Measurements from ENCODE around the gene OCEL1. TPM values are rescaled to one million over a fixed set of nuclear protein-coding genes. Genes with fewer than 3 reads are reported as not detected.

Gene OCEL1
- total RNA-seq, 1 donor from 2014 or later = 63.0 TPM

DNA sequence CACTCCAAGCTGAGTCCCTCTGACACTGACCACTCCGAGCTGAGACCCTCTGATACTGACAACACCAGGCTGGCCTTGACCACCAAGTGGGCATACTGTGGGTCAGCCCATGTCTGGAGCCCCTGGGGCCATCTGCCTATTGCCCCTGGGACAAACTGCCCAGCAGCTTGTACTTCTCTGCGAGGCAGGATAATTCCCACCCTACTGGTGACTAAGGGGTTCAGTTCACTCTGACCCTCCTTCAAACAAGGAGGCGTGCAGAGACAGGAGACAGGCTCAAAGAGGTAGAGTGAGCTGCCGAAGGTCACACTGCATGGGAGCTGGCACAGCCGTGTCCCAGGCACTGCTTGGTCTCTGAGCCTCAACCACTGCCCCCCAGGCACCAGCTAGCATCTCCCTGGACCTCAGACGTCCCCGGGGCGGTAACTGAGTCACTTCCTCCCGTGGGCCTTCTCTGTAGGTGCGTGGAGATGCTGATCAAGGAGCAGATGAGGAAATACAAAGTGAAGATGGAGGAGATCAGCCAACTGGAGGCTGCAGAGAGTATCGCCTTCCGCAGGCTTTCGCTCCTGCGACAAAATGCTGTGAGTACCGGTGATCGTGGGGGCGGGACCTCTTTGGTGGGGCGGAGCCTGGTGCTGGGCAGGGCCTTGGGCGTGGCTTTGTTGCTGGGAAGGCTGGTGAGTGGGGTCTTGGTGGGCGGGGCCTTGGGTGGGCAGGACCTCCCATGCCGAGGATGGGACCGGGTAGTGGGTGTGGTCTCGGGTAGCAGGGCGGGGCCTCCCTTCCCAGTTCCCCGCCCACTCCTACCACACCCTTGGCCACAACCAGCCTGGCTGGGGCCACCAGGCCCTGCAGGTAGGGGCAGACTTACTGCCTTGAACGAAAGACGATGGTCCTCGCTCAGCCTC lies 16.6 kb upstream of the OCEL1 start:
- DNase-seq (ENCODE audit: low spot score) = no peak
- ATAC-seq = no peak

DNA sequence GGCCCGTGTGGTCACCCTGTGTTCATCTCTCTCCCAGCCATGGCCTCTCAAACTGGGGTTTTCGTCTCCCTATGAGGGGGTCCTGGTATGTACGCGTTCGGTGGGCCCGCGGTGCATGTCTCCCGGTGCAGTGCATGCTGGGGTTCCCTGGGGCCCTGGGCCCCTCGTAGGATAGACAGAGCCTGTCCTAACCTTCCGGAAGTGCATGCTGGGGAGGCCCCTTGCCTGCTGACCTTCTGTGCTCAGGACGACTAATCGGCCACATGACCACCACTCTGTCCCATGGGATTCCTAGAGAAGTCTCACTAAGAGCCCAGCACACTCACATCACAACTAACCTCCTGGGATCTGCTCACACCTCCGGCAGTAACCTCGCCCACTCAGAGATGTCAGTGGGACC lies 15.7 kb upstream of the OCEL1 start:
- no peak for DNase-seq (ENCODE audit: low spot score)
- ATAC-seq = no peak

DNA sequence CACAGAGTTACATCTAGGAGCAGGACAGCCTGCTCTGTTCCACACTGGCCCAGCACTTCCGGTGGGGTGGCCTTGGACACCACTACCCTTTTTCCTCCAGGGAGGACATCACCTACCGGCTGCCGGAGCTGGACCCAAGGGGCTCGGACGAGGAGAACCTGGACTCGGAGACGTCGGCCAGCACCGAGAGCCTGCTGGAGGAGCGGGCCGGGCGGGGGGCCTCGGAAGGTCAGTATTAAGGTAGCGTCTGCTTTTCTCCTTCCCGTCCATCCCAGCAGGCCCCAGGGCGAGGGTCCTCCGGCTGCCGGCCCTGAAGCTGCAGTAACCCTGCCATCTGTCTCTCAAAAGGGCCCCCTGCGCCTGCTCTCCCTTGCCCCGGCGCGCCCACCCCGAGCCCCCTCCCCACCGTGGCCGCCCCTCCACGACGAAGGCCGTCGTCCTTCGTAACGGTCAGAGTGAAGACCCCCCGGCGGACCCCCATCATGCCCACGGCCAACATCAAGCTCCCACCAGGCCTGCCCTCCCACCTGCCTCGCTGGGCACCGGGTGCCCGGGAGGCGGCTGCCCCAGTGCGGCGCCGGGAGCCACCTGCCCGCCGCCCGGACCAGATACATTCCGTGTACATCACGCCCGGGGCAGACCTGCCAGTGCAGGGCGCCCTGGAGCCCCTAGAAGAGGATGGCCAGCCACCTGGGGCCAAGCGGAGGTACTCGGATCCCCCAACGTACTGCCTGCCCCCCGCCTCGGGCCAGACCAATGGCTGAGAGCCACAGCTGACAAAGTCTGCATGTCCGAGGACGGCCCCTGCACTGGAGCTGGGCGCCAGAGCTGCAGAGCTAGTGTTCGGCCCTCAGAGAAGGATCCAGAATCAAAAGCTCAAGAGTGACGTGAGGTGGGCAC lies 14.2 kb upstream of the OCEL1 start:
- DNase-seq (ENCODE audit: low spot score) (no peak), ATAC-seq (no peak)

DNA sequence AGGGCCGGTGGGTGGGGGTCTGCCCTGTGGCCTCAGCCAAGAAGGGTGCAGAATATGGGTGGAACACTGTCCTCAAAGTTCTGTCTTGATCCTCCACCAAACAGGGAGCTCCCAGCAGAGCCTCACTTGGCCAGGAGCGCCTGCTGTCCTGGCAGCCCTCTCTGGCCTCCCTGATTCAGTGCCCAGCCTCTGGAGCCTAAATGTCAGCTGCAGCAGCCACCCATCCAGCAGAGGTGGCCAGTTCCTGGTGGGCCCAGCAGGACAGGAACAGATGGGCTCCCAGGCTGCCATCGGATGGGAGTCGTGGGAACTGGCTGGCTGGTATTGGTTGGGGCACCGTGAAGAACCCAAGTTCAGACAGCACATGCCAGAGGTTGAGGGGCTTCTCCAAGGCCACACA lies 12.7 kb upstream of the OCEL1 start:
- DNase-seq (ENCODE audit: low spot score) = no peak
- no peak for ATAC-seq

DNA sequence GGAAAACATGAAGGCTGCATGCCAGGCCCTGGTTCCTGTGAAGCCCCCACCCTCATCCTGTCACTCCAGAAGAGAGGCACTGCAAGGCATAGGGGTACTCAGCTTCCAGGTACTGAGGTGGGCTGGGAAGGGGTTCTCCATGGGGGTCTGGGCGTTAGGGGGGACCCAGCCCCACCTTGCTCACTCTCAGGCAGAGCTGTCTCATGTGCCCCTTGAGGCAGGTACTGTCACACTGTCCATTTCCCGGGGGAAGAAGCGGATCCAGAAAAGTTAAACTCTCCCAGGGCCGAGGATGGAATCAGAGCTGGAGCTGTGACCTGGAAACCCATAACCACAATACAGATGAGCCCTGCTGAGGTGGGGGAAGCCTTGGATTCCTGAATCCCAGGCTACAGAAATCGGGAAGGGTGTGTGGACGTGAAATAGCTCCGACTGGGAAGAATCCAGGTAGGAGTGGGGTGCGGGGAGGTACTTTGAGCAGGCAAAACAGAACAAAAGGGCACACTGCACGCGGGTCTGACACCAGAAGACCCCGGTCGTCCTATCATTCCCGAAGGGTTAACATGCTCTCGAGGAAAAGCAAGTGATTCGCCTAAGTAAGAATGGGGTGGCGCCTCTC lies 11.4 kb upstream of the OCEL1 start:
- ATAC-seq (no peak), DNase-seq (ENCODE audit: low spot score) (no peak)

DNA sequence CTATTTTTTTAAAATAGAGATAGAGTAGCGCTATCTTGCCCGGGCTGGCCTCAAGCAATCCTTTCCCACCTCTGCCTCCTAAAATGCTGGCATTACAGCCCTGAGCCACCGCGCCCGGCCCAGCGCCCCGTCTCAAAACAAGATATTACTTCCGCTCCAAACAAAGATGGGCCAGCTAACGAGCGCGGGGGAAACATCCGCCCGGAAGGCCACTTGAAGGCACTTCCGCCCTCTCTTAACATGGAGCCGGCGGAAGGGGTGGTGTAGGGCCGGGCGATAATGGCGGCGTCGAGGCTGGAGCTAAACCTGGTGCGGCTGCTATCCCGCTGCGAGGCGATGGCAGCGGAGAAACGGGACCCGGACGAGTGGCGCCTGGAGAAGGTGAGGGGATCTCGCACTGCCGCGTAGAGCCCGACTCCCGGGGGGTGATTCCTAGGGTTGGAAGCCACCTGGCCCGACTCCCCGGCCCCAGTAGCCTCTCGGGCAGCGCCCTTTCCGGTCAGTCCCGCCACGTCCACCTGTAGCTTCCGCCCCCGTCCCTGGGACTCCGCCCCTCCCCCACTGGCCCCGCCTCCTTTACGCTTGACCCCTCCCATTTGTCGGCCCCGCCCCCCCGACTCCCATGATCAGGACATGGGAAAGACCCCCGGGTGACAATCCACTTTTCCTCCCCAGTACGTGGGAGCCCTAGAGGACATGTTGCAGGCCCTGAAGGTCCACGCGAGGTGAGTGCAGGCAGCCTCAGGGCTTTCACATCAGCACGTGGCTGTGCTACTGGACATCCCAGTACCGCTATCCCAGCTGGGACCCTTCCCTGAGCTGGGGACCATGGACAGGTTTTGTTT lies 10.7 kb upstream of the OCEL1 start, which contains the start of gene USE1:
USE1 (plus strand) TSS at position 231 of the 845 bp plus-strand sequence; CDS start at position 280, 49 bp downstream.
- ATAC-seq = peak; percentile 94
- peak; percentile 92 for DNase-seq (ENCODE audit: low spot score)

DNA sequence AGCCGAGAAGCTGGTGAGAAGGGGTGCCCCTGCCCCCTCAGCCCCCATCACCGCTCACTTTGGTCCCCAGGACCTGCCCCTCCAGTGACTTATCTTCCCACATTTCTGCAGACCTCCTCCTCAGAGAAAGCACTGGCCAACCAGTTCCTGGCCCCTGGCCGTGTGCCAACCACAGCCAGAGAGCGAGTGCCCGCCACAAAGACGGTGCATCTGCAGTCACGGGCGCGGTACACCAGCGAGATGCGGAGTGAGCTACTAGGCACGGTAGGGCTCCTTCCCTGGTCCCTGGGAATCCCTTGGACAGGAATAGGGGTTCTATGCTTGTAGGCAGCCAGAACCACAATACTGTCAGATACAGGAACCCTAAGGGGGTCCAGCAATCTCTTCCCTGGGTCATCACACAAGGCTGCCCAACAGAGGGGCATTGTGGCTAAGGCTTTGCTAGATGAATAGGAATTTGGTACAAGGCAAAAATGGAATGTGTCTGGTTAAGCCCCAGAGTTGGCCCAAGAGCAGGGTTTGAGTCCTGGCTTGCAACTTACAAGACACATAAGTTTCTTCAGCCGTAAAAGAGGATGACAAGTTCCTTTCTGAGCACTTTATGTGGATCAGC lies 9.9 kb upstream of the OCEL1 start:
- ATAC-seq = no peak
- no peak for DNase-seq (ENCODE audit: low spot score)

DNA sequence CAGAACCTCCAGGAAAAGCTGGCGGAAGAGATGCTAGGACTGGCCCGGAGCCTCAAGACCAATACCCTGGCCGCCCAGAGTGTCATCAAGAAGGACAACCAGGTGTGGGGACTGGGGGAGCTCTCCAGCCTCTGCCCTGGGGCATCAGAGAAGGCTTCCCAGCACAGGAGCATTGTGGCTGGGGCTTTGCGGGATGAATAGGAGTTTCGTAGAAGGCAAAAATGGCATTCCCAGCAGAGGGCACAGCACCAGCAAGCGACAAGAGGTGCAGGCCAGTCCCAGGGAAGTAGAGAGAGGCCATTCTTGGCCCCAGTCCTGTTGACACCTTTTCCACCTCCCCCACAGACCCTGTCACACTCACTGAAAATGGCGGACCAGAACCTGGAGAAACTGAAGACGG lies 6.7 kb upstream of the OCEL1 start:
- DNase-seq (ENCODE audit: low spot score) (no peak), ATAC-seq (no peak)

DNA sequence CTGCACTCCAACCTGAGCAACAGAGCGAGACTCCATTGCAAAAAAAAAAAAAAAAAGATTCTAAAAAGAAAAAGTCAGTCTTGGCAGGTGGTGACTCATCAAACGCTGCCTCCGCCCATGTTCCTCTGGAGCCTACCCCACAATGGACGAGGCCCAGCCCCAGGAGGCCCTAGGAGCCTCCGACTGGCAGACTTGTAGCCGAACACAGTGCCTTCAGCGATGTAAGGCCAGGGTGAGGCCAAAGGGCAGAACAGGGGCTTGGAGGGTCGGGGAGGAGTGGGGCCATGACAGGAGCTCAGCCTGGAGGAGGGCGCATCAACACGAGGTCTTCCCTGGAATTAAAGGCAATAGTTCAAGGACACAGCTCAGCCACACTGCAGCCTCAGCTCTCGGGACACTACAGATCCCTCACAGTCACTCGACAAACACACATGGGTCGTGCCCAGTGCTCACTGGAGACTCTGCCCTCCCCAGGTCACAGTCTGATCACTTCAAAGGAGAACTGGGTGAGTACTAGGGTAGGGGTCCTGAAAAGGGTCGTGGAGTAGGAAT lies 5.7 kb upstream of the OCEL1 start:
- ATAC-seq (no peak), DNase-seq (ENCODE audit: low spot score) (no peak)

DNA sequence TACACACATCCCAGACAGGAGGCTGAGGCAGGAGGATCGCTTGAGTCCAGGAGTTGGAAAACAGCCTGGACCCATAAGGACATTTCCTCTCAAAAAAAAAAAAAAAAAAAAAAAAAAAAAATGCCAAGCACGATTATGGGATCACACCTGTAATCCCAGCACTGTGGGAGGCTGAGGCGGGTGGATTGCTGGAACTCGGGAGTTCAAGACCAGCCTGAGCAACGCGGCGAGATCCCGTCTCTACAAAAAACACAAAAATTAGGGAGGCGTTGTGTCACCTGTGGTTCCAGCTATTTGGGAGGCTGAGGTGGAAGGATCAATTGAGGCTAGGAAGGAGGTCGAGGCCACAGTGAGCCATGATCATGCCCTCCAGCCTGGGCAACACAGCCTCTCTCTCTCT lies 973 bp upstream of the OCEL1 start:
- DNase-seq (ENCODE audit: low spot score) (no peak), ATAC-seq (no peak)

DNA sequence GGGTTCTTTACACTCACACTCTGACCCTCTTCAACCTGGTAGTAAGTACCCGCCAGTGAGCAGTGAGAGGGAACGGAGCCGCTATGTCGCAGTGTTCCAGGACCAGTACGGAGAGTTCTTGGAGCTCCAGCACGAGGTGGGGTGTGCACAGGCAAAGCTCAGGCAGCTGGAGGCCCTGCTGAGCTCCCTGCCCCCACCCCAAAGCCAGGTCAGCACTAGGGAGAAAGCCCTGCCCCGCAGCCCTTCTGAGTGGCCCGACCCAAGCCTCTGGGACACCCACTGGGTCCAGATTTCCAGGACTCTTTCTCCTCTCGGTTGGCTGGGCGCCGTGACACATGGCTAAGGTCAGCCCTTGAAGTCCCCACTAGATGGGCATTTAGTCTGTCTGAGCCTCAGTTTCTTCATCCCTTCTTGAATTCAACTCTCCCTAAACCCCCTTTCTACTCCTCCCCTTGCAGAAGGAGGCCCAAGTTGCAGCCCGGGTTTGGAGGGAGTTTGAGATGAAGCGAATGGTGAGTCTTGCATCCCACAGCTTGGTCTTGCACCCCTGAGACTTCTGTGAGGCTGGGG lies 1.9 kb downstream of the OCEL1 start:
- peak; percentile 83 for DNase-seq (ENCODE audit: low spot score)
- peak; percentile 54 for ATAC-seq

DNA sequence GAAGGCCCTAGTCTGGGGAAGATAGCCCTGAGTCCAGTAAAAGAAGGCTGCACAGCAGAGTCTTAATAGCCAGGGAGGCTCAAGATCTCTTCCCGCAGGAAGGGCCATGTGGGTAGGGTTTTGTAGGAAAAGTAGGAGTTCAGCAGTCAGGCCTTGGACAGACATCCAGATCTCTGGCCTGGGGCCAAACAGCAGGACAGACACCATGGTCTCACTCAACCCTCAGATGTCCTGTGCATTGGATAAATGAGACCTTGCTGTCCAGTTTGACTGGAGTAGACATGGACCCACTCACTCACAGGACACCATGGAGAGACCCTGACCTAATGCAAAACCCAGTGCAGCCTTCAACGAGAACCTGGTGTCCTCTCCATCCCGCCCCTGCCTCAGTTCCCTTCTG lies 3.9 kb downstream of the OCEL1 start:
- no peak for DNase-seq (ENCODE audit: low spot score)
- ATAC-seq = no peak

DNA sequence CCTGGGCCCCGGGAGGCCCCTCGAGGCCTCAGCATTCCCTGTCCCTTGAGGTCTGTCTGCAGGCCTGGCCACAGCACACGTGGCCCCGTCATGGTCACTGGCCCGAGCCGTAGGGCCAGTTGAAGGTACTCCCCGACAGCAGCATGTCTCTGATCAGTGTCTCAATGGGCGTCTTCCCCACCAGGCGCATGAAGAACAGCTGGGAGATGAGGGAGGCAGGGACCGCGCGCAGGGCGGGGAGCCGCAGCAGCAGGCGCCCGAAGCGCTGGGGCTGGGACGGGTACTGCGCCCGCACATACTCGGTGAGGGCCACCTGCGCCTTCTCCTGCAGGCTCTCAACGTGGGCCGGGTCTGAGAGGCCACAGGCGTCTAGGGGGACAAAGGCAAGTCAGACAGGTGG lies 6.2 kb downstream of the OCEL1 start:
- ATAC-seq (no peak), DNase-seq (ENCODE audit: low spot score) (no peak)

DNA sequence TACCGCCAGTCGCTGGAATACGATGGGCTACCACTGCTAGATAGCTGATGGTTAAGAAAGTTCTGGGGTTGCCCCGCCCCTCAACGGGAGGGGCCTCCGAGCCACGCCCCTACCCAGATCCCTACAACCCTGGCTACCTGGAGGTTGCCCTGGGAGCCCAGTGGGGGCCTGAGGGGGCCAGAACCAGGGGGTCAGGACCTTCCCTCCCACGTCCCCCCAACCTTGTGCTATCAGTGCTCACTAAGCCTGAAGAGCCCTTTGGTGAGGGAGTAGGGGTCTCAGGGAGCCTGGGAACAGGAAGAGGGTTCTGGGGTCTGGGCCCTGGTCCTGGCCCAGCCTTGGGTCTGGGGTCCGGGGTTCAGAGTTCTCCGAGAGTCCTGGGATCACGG lies 8.9 kb downstream of the OCEL1 start:
- ATAC-seq (peak; percentile 73), DNase-seq (ENCODE audit: low spot score) (no peak)

DNA sequence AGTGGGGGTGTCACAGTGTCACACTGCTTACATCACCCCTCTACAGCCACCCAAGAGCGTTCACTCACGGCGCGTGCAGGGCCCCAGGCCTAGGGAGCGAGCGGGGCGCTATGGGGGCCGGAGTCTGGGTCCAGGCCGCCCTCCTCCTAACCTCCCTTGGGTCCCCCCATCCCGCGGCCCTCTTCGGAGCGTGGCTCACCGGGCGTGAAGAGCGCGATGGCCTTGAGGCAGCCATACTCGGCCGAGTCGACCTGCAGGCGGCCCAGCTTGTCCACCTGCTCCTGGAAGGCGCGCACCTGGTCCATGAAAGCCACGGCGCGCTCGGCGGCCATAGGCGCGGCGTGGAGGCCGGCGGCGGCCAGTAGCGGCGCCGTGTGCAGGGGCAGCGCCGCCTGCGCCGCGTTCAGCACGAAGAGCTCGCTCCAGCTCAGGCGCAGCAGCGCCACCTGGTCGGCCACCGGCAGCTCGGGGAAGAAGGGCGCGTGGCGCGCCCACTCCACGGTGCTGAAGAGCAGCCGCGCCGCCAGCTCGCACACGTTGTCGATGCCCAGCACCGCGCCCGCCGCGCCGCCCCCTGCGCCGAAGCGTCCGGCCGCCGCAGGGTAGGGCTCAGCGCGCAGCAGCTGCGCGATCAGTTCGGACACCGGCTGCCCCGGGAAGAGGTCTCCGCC lies 9.4 kb downstream of the OCEL1 start:
- DNase-seq (ENCODE audit: low spot score) = no peak
- ATAC-seq = peak; percentile 30

DNA sequence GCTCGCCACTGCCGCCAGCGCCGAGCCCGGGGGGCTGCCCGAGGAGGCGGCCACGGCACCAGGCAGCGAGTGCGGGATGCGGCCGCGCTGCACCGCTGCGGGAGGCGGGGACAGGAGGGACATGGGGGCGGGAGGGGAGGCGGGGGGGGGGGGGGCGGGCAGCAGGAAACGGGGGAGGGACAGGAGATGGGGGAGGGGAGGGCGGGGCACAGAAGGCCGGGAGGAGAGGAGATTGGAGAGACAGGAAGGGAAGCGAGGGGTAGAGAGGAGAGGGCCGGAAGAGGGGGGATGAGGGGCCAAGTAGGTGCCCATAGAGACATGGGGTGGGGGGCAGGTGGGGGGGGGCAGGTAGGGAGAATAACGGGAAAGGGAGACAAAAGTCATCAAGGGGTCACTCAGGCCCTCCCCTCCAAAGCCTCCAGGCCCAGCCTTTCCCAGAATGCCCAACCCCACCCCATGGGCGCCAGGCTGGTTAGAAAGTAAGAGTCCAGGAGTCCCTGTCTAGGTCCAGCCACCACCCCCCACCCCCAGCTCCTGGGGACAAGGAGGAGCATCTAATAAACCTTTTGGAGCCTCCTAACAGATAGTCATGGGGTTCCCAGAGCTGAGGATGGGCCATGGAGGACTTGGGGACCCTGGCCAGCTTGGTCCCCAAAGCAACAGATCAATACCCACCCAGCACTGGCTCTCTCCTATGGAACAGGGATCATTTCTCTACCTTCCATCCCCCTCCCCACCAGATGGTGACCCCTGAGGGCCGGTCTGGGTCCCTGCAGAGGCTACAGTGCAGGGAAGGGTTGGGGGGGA lies 10.1 kb downstream of the OCEL1 start:
- ATAC-seq = peak; percentile 4

DNA sequence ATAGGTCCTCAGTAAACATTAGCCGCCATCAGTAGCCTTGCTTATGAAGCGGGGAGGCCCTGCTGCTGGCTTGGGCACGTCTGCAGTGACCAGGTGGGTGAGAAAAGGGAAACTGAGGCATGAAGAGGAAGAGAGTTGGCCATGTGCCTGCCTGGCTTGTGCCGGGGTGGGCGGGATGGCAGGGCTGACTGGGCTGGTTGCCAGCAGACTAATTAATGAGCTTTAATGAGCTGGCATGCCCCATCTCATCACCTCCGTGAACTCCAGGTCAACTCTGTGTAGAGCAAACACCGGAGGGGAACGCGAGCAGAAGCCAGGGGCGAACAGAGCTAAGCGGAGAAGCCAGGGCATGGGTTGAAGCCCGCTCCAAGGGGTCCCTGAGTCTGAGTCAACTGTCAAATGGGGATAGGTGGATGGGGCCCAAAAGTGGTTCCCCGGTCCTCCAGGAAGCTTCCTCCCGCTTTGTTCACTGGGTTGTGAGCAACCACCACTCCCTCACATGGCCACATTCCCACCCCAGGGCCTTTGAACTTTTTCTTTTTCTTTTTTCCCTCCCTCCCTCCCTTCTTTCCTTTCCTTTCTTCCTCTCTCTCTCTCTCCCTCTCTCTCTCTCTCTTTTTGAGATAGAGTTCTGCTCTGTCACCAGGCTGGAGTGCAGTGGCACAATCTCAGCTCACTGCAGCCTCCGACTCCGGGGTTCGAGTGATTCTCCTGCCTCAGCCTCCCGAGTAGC lies 11.0 kb downstream of the OCEL1 start:
- no peak for ATAC-seq
- no peak for DNase-seq (ENCODE audit: low spot score)

More for the DNA sequence above, 10.1 kb downstream of the OCEL1 start:
- DNase-seq (ENCODE audit: low spot score) = no peak

All from left lobe of liver (tissue), 2 donors.